ENCODE measurements around the gene KCNK10. TPM values are rescaled to one million over a fixed set of nuclear protein-coding genes. Genes with fewer than 3 reads are reported as not detected.

KCNK10 gene
- total RNA-seq, 1 donor from 2014 or later = 0.24 TPM

GRCh38 chr14:88310449-88310848, 12.6 kb downstream of the KCNK10 start:
- Mint-ChIP-seq H3K27ac (no peak overlapping the region), H3K9me3 (ENCODE audit: low read depth) (peaks cover 3% of the 10 kb centered on the region), H3K27me3 (peaks cover 1% of the 10 kb centered on the region), H3K36me3 (ENCODE audit: insufficient read depth) (no peaks in the 10 kb centered on the region), H3K4me1 (ENCODE audit: low read depth) (no peaks in the 10 kb centered on the region), H3K4me3 (ENCODE audit: low read depth) (no peak overlapping the region)
- DNase-seq (ENCODE audit: low spot score, unreplicated experiment) = no peak
- TF ChIP-seq CTCF (IDR thresholded peaks at IDR 0.05; ENCODE audit: unreplicated experiment) = no peak

DNA sequence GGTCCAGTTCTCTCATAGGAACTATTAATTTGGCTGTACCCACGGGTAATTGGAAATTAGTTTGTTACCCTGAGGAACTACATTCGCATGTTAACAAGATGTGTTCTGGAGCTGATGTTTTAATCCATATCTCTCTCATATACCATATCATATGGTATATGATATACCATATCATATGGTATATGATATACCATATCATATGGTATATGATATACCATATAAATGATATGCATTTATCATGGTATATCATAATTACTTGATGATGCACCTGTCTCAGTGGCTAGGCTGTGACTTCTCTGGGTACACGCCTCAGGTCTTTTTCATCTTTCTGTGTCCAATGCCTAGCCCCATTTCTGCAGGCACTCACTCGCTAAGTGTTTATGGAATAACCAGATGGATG, 13.0 kb downstream of the KCNK10 start:
- no peaks in the 10 kb centered on the region for H3K4me1 Mint-ChIP-seq (ENCODE audit: low read depth)
- peaks cover 3% of the 10 kb centered on the region for H3K9me3 Mint-ChIP-seq (ENCODE audit: low read depth)
- no peak for TF ChIP-seq CTCF (IDR thresholded peaks at IDR 0.05; ENCODE audit: unreplicated experiment)
- DNase-seq (ENCODE audit: low spot score, unreplicated experiment) = no peak
- peaks cover 3% of the 10 kb centered on the region for H3K27me3 Mint-ChIP-seq
- H3K27ac Mint-ChIP-seq = no peak overlapping the region
- H3K36me3 Mint-ChIP-seq (ENCODE audit: insufficient read depth) = no peaks in the 10 kb centered on the region
- no peak overlapping the region for H3K4me3 Mint-ChIP-seq (ENCODE audit: low read depth)

- no peak for DNase-seq (ENCODE audit: low spot score, unreplicated experiment)
- no peak for TF ChIP-seq CTCF (IDR thresholded peaks at IDR 0.05; ENCODE audit: unreplicated experiment)
- Mint-ChIP-seq H3K27me3 (peaks cover 6% of the 10 kb centered on the region), H3K4me1 (ENCODE audit: low read depth) (no peaks in the 10 kb centered on the region), H3K36me3 (ENCODE audit: insufficient read depth) (no peaks in the 10 kb centered on the region), H3K27ac (no peak overlapping the region), H3K9me3 (ENCODE audit: low read depth) (no peaks in the 10 kb centered on the region), H3K4me3 (ENCODE audit: low read depth) (no peak overlapping the region)
Measured at GRCh38 chr14:88305528-88306322, 17.3 kb downstream of the KCNK10 start.

DNA sequence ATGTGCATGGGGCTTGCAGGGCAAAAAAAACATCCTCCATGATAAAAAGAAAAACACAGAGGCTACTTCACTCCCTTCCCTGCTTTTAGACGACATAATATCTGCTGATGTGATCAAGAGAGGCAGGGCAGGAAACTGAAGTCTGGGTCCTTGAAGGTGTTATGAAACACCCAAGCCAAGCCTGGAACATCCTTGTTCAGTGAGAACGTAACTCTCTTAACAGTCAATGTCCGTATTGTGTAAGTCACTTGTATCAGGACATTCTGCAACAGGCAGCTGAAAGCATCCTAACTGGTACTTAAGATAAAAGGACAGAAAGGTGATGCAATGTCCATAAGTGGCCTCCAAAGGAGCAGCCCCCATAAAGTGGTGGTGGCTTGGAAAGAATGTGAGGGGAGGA, 20.0 kb downstream of the KCNK10 start:
- Mint-ChIP-seq H3K9me3 (ENCODE audit: low read depth) (no peaks in the 10 kb centered on the region), H3K27me3 (peaks cover 18% of the 10 kb centered on the region)

GRCh38 chr14:88301381-88301780, 21.7 kb downstream of the KCNK10 start:
- H3K4me3 Mint-ChIP-seq (ENCODE audit: low read depth) = no peak overlapping the region
- H3K27ac Mint-ChIP-seq = no peak overlapping the region
- no peak for DNase-seq (ENCODE audit: low spot score, unreplicated experiment)
- H3K9me3 Mint-ChIP-seq (ENCODE audit: low read depth) = no peaks in the 10 kb centered on the region
- peaks cover 18% of the 10 kb centered on the region for H3K27me3 Mint-ChIP-seq
- no peaks in the 10 kb centered on the region for H3K36me3 Mint-ChIP-seq (ENCODE audit: insufficient read depth)
- no peak for TF ChIP-seq CTCF (IDR thresholded peaks at IDR 0.05; ENCODE audit: unreplicated experiment)
- H3K4me1 Mint-ChIP-seq (ENCODE audit: low read depth) = no peaks in the 10 kb centered on the region

More for the DNA sequence above, 20.0 kb downstream of the KCNK10 start:
- Mint-ChIP-seq H3K27ac (no peak overlapping the region), H3K4me3 (ENCODE audit: low read depth) (no peak overlapping the region), H3K4me1 (ENCODE audit: low read depth) (no peaks in the 10 kb centered on the region), H3K36me3 (ENCODE audit: insufficient read depth) (no peaks in the 10 kb centered on the region)
- DNase-seq (ENCODE audit: low spot score, unreplicated experiment) = no peak
- no peak for TF ChIP-seq CTCF (IDR thresholded peaks at IDR 0.05; ENCODE audit: unreplicated experiment)

Measured in progenitor cell of endocrine pancreas (in vitro differentiated cells).